HT-29 (cell line): ENCODE measurements around the gene SENP3. TPM values are rescaled to one million over a fixed set of nuclear protein-coding genes. Genes with fewer than 3 reads are reported as not detected.

Source experiments
- DNase-seq: peaks from one replicate; pipeline ENCODE4 v3.0.0-alpha.2; 2015; ENCODE audit warnings: low spot score
- total RNA-seq: library from RNA; depleted of rRNA; stranded (reverse); fragments of >200 nt; shearing (Covaris generic); gene quantifications from 2 replicates; pipeline ENCODE4 v1.2.3, GENCODE V29; 2014

SENP3 gene
- total RNA-seq, 1 experiment from 2014 or later: 73.2 TPM

- DNase-seq: no peak
Observed at GRCh38 chr17:7555320-7555948, 6.3 kb upstream of the SENP3 start.

- DNase-seq: no peak
Observed at GRCh38 chr17:7556627-7557026, 5.1 kb upstream of the SENP3 start.

GRCh38 chr17:7557147-7557764 lies 4.5 kb upstream of the SENP3 start:
- DNase-seq: no peak

- DNase-seq: peak; percentile 77
Observed at GRCh38 chr17:7557775-7558543, 3.8 kb upstream of the SENP3 start.

GRCh38 chr17:7558544-7559319 lies 3.0 kb upstream of the SENP3 start, which contains the start of gene TNFSF13:
Gene TNFSF13 (plus strand): TSS chr17:7558750. CDS start chr17:7559040, 290 bp downstream.
- DNase-seq: no peak

- DNase-seq: no peak
Observed at GRCh38 chr17:7559320-7560171, 2.2 kb upstream of the SENP3 start.

- peak; percentile 63 for DNase-seq
Observed at GRCh38 chr17:7560172-7561027, 1.3 kb upstream of the SENP3 start.

- peak; percentile 84 for DNase-seq
Observed at GRCh38 chr17:7561028-7561575, 617 bp upstream of the SENP3 start.

GRCh38 chr17:7562208-7562605 lies 488 bp downstream of the SENP3 start:
- no peak for DNase-seq

- no peak for DNase-seq
Observed at GRCh38 chr17:7563115-7563869, 1.6 kb downstream of the SENP3 start.

GRCh38 chr17:7569571-7569970 lies 7.9 kb downstream of the SENP3 start:
- DNase-seq: no peak

GRCh38 chr17:7570351-7570750 lies 8.6 kb downstream of the SENP3 start:
- DNase-seq: no peak

- no peak for DNase-seq
Observed at GRCh38 chr17:7572338-7572587, 10.5 kb downstream of the SENP3 start.

GRCh38 chr17:7572588-7573323 lies 11.0 kb downstream of the SENP3 start:
- peak; percentile 97 for DNase-seq

GRCh38 chr17:7573324-7574080 lies 11.8 kb downstream of the SENP3 start:
- DNase-seq: peak; percentile 65

GRCh38 chr17:7574176-7574953 lies 12.6 kb downstream of the SENP3 start:
- no peak for DNase-seq

- no peak for DNase-seq
Observed at GRCh38 chr17:7575481-7575883, 13.8 kb downstream of the SENP3 start.
